ENCODE results near the gene EHD4.

- TF ChIP-seq, protein P1, sequence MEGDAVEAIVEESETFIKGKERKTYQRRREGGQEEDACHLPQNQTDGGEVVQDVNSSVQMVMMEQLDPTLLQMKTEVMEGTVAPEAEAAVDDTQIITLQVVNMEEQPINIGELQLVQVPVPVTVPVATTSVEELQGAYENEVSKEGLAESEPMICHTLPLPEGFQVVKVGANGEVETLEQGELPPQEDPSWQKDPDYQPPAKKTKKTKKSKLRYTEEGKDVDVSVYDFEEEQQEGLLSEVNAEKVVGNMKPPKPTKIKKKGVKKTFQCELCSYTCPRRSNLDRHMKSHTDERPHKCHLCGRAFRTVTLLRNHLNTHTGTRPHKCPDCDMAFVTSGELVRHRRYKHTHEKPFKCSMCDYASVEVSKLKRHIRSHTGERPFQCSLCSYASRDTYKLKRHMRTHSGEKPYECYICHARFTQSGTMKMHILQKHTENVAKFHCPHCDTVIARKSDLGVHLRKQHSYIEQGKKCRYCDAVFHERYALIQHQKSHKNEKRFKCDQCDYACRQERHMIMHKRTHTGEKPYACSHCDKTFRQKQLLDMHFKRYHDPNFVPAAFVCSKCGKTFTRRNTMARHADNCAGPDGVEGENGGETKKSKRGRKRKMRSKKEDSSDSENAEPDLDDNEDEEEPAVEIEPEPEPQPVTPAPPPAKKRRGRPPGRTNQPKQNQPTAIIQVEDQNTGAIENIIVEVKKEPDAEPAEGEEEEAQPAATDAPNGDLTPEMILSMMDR (conservative IDR thresholded peaks at IDR 0.05; ENCODE audit: low read length): no peak
- TF ChIP-seq EZH2phosphoT487 (IDR thresholded peaks at IDR 0.05; ENCODE audit: borderline replicate concordance): no peak
These were observed 38.1 kb upstream of the EHD4 start for GRCh38 chr15:42010434-42010833.

Measured in Loucy (cell line).